Amniotic epithelial cell (primary cell): ENCODE data around the gene XRCC1.
A peak's percentile ranks its signal among the peaks of the same experiment; 100 is the strongest.
"Not testable (repeated sequence)": the region's sequence is repeated elsewhere in the genome, so short reads cannot be mapped to it uniquely, and the experiment has no call there.

Source experiments
- DNase-seq: peaks from one replicate; pipeline ENCODE4 v3.0.0-alpha.2; 2010; ENCODE audit warnings: low read depth

The XRCC1 gene

GRCh38 chr19:43546581-43546980, 28.7 kb downstream of the XRCC1 start:
- no peak for DNase-seq

- no peak for DNase-seq
These were observed 29.3 kb downstream of the XRCC1 start for GRCh38 chr19:43545981-43546380.

- DNase-seq = no peak
These were observed 30.1 kb downstream of the XRCC1 start for GRCh38 chr19:43545276-43545675.

GRCh38 chr19:43544077-43544476, 31.2 kb downstream of the XRCC1 start:
- DNase-seq = no peak

GRCh38 chr19:43541920-43542650, 33.2 kb downstream of the XRCC1 start:
- DNase-seq = no peak

GRCh38 chr19:43540381-43540780, 34.9 kb downstream of the XRCC1 start:
- no peak for DNase-seq

- DNase-seq = no peak
These were observed 36.4 kb downstream of the XRCC1 start for GRCh38 chr19:43538922-43539321.

- peak; percentile 38 for DNase-seq
These were observed 40.2 kb downstream of the XRCC1 start for GRCh38 chr19:43534816-43535761.

- no peak for DNase-seq
These were observed 41.0 kb downstream of the XRCC1 start for GRCh38 chr19:43534305-43534815.

- DNase-seq = peak; percentile 100
These were observed 41.6 kb downstream of the XRCC1 start for GRCh38 chr19:43533546-43534304.

- peak; percentile 95 for DNase-seq
These were observed 42.3 kb downstream of the XRCC1 start, which contains the start of gene ZNF575 for GRCh38 chr19:43532962-43533545. Gene ZNF575, plus strand, starts transcription at chr19:43533188. Its CDS starts 1,235 bp downstream, at chr19:43534423.

- no peak for DNase-seq
These were observed 42.8 kb downstream of the XRCC1 start for GRCh38 chr19:43532571-43532961.

- DNase-seq = no peak
These were observed 47.3 kb downstream of the XRCC1 start for GRCh38 chr19:43527860-43528622.

- DNase-seq = peak; percentile 44
These were observed 48.2 kb downstream of the XRCC1 start, which contains the start of gene ETHE1 for GRCh38 chr19:43526884-43527859. Gene ETHE1, minus strand, starts transcription at chr19:43527201. Its CDS starts 24 bp downstream, at chr19:43527177.

- no peak for DNase-seq
These were observed 49.2 kb downstream of the XRCC1 start for GRCh38 chr19:43525836-43526771.

- peak; percentile 56 for DNase-seq
These were observed 50.1 kb downstream of the XRCC1 start for GRCh38 chr19:43524922-43525835.

GRCh38 chr19:43523696-43524095, 51.6 kb downstream of the XRCC1 start:
- not testable (repeated sequence) for DNase-seq
